GM18909 (cell line): Measurements from ENCODE around the gene COL4A5.

Experiments
- ATAC-seq: cut with Tn5 transposase; IDR thresholded peaks from one replicate; pipeline ENCODE4 v1.9.1; 2021; ENCODE audit warnings: mild to moderate bottlenecking; ENCODE audit not compliant: unreplicated experiment, poor library complexity

Gene COL4A5

GRCh38 chrX:108736509-108737479 is 297.2 kb downstream of the COL4A5 start, which contains the start of gene IRS4:
Gene IRS4, minus strand, starts transcription at chrX:108736563.
- ATAC-seq, result no peak

- no peak for ATAC-seq
Measured at GRCh38 chrX:108737754-108738153, 298.1 kb downstream of the COL4A5 start.

- ATAC-seq, result no peak
Measured at GRCh38 chrX:108740299-108740774, 300.7 kb downstream of the COL4A5 start.
